Kidney (tissue), 14 donors: ENCODE results near the gene CYB5R2. TPM values are rescaled to one million over a fixed set of nuclear protein-coding genes. Genes with fewer than 3 reads are reported as not detected.

Experiments
- DNase-seq, 5 donors: peaks; one replicate each; pipeline ENCODE4 v3.0.0-alpha.2; 2013 to 2020
- FAIRE-seq: peaks from 2 replicates; lab custom pipeline; 2012; peaks lifted over from hg19 to GRCh38; lab: Jason Lieb, UNC
- H3K27ac ChIP-seq, 2 donors: one replicate each; pipeline ENCODE4 v1.7.0; 2013; ENCODE audit warnings: low read depth in 2 of 2, low read length in 2 of 2, inconsistent platforms in 1 of 2
- H3K27me3 ChIP-seq: one replicate; pipeline ENCODE4 v1.7.1; 2013; ENCODE audit warnings: low read length, inconsistent platforms; ENCODE audit not compliant: control insufficient read depth, insufficient read depth
- H3K36me3 ChIP-seq, 3 donors: one replicate each; pipeline versions ENCODE4 v1.7.0 to v1.7.1; 2013; ENCODE audit warnings: low read length in 3 of 3, control low read depth in 1 of 3, inconsistent platforms in 1 of 3; ENCODE audit not compliant: insufficient read depth in 3 of 3, control insufficient read depth in 2 of 3
- H3K4me1 ChIP-seq, 3 donors: one replicate each; pipeline versions ENCODE4 v1.7.0 to v1.7.1; 2013; ENCODE audit warnings: low read length in 3 of 3, inconsistent platforms in 1 of 3, low read depth in 1 of 3; ENCODE audit not compliant: control insufficient read depth in 2 of 3, insufficient read depth in 2 of 3
- H3K4me3 ChIP-seq, 3 donors: one replicate each; pipeline versions ENCODE4 v1.7.0 to v1.8.1; 2013; ENCODE audit warnings: low read length in 3 of 3, control low read depth in 1 of 3, inconsistent platforms in 1 of 3
- H3K9ac ChIP-seq, 3 donors: one replicate each; pipeline versions ENCODE4 v1.7.0 to v1.7.1; 2013; ENCODE audit warnings: low read length in 3 of 3, control low read depth in 1 of 3, inconsistent platforms in 1 of 3
- H3K9me3 ChIP-seq, 3 donors: one replicate each; pipeline versions ENCODE4 v1.7.0 to v1.7.1; 2013; ENCODE audit warnings: low read length in 3 of 3, control low read depth in 1 of 3, inconsistent platforms in 1 of 3; ENCODE audit not compliant: control insufficient read depth in 2 of 3, insufficient read depth in 1 of 3
- intact Hi-C: fragments of 100-400 bp; cut with DNase I; formaldehyde crosslinking; loops from one replicate; pipeline ENCODE4 v1.11.1; 2022
- polyA plus RNA-seq: library from polyadenylated mRNA; stranded (reverse); fragments of 350-450 nt; fragmentation: Illumina TruSeq; extraction: RNeasy Lipid Tissue Mini Kit (QIAGEN cat#74804); gene quantifications from one replicate; pipeline ENCODE4 v1.2.3, GENCODE V29; 2014; ENCODE audit warnings: low read depth, low replicate concordance; ENCODE audit not compliant: insufficient read depth
- total RNA-seq: library from RNA; stranded (reverse); fragmentation: NEBNext Ultra II Directional; extraction: Animal tissue kit (Norgen Biotek cat#: 25700); gene quantifications from one replicate; pipeline ENCODE4 v1.2.1, GENCODE V29; 2021
- TF ChIP-seq, protein P1 (sequence below): IDR thresholded peaks from 3 replicates; pipeline ENCODE4 v1.5.1; 2012; ENCODE audit warnings: mild to moderate bottlenecking, moderate library complexity, borderline replicate concordance; ENCODE audit not compliant: insufficient read depth; ENCODE audit errors: extremely low read depth
- donor health status: control.
- donor health status: control.
- donor health status: control.
- donor health status: control.
- donor health status: control.
- donor health status: DM: yes; HTN: yes; CAD: no.
- donor health status: Normal renal cell carcinoma (clear cell type).

CYB5R2 gene
- total and polyA plus RNA-seq, 2 donors from 2014 or later: 8.2 to 8.7 TPM

- TF ChIP-seq, protein P1, sequence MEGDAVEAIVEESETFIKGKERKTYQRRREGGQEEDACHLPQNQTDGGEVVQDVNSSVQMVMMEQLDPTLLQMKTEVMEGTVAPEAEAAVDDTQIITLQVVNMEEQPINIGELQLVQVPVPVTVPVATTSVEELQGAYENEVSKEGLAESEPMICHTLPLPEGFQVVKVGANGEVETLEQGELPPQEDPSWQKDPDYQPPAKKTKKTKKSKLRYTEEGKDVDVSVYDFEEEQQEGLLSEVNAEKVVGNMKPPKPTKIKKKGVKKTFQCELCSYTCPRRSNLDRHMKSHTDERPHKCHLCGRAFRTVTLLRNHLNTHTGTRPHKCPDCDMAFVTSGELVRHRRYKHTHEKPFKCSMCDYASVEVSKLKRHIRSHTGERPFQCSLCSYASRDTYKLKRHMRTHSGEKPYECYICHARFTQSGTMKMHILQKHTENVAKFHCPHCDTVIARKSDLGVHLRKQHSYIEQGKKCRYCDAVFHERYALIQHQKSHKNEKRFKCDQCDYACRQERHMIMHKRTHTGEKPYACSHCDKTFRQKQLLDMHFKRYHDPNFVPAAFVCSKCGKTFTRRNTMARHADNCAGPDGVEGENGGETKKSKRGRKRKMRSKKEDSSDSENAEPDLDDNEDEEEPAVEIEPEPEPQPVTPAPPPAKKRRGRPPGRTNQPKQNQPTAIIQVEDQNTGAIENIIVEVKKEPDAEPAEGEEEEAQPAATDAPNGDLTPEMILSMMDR: no peak
- Histone ChIP-seq H3K27me3 (no peaks in the 10 kb centered on the region), H3K36me3 (peaks cover 0 to 49% (median 29%) of the 10 kb centered on the region in 3 donors), H3K4me3 (no peak overlapping the region), H3K9ac (no peak overlapping the region), H3K27ac (no peak overlapping the region), H3K4me1 (peaks cover 0 to 2% (median 0%) of the 10 kb centered on the region in 3 donors), H3K9me3 (no peaks in the 10 kb centered on the region)
- intact Hi-C loops: no loop called here
- DNase-seq: no peak
- FAIRE-seq: no peak
These were observed 19.1 kb downstream of the CYB5R2 start for GRCh38 chr11:7654195-7654705.

GRCh38 chr11:7651700-7652099, 21.6 kb downstream of the CYB5R2 start:
- peak overlapping the region; percentile 19 to 54 for H3K27ac ChIP-seq
- DNase-seq: no peak
- TF ChIP-seq, protein P1: no peak
- peaks cover 0 to 16% (median 8%) of the 10 kb centered on the region in 3 donors for H3K4me1 ChIP-seq
- no peaks in the 10 kb centered on the region for H3K9me3 ChIP-seq
- no peak for FAIRE-seq
- no peak overlapping the region for H3K4me3 ChIP-seq
- no peaks in the 10 kb centered on the region for H3K27me3 ChIP-seq
- intact Hi-C loops: no loop called here
- peaks cover 0 to 58% (median 36%) of the 10 kb centered on the region in 3 donors for H3K36me3 ChIP-seq
- H3K9ac ChIP-seq: no peak overlapping the region

DNA sequence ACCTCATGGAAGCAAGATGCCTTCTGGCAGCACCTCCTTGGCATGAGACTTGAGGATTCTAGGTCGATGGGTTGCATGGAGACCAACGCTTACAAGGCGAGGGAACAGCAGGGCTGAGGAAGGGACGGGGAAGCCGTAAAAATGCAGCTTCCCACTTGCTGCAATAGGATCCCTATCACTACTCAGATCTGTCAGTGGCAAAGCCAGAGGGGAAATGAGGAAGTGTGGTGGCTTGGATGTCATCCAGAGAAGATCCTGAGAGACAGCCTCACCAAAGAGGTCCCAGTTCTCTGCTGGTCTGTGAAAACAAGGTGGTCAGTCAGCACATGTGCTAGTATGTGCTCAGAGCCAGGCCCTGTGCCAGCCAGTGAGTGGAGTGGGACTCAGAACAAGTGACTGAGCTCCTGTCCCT, 22.2 kb downstream of the CYB5R2 start:
- no peak overlapping the region for H3K9ac ChIP-seq
- peaks cover 0 to 16% (median 8%) of the 10 kb centered on the region in 3 donors for H3K4me1 ChIP-seq
- H3K27me3 ChIP-seq: no peaks in the 10 kb centered on the region
- DNase-seq (no peak), FAIRE-seq (no peak)
- peak overlapping the region; percentile 19 to 54 for H3K27ac ChIP-seq
- TF ChIP-seq, protein P1: no peak
- intact Hi-C loops: no loop called here
- peaks cover 0 to 58% (median 36%) of the 10 kb centered on the region in 3 donors for H3K36me3 ChIP-seq
- no peak overlapping the region for H3K4me3 ChIP-seq
- no peaks in the 10 kb centered on the region for H3K9me3 ChIP-seq
